RWPE2 (cell line): Measurements from ENCODE around the gene HSPA1L.

Experiments
- ATAC-seq: fragments of 200-7000 bp; cut with Tn5 transposase; 3 replicates; pipeline ENCODE4 v1.9.1; 2021; ENCODE audit warnings: low read depth
- DNase-seq: peaks from one replicate; pipeline ENCODE4 v3.0.0-alpha.2; 2020; ENCODE audit warnings: low spot score
- H3K27ac ChIP-seq: fragments of 450-650 bp; 2 replicates; pipeline ENCODE4 v1.5.1; 2017; ENCODE audit warnings: mild to moderate bottlenecking; ENCODE audit not compliant: poor library complexity, severe bottlenecking
- H3K27me3 ChIP-seq: fragments of 250-450 bp; sonication (Bioruptor Pico); 2 replicates; pipeline ENCODE4 v1.5.1; 2021; ENCODE audit warnings: mild to moderate bottlenecking, moderate library complexity; ENCODE audit not compliant: insufficient read depth, poor library complexity, severe bottlenecking
- H3K36me3 ChIP-seq: fragments of 250-450 bp; sonication (Bioruptor Pico); 2 replicates; pipeline ENCODE4 v1.5.1; 2020; ENCODE audit warnings: low read depth, mild to moderate bottlenecking, moderate library complexity
- H3K4me1 ChIP-seq: fragments of 250-450 bp; sonication (Bioruptor Pico); 2 replicates; pipeline ENCODE4 v1.5.1; 2021; ENCODE audit warnings: mild to moderate bottlenecking, moderate library complexity; ENCODE audit not compliant: insufficient read depth, poor library complexity, severe bottlenecking
- H3K4me3 ChIP-seq: fragments of 250-450 bp; sonication (Bioruptor Pico); 2 replicates; pipeline ENCODE4 v1.5.1; 2021; ENCODE audit warnings: mild to moderate bottlenecking, moderate library complexity; ENCODE audit not compliant: severe bottlenecking
- H3K9me3 ChIP-seq: fragments of 250-450 bp; sonication (Bioruptor Pico); 2 replicates; pipeline ENCODE4 v1.5.1; 2021; ENCODE audit warnings: mild to moderate bottlenecking, moderate library complexity; ENCODE audit not compliant: severe bottlenecking
- TF ChIP-seq, protein P1 (sequence below): fragments of 450-650 bp; IDR thresholded peaks from one replicate; pipeline ENCODE4 v1.5.1; 2017; ENCODE audit warnings: mild to moderate bottlenecking, moderate library complexity; ENCODE audit not compliant: poor library complexity, severe bottlenecking

HSPA1L gene

DNA sequence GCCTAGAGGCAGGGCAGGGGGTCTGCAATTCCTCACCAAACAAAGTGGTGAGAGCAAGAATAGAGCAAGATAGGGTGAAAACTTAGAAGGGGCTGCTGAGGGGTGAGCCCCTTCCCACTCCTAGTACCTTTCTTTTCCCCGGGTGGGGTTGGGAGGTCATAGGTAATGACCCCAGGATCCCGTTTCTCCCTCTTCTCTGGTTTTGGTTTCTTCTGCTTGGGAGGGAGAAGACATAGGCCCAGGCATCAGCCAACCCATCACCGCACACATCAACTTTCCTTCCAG lies 23.1 kb downstream of the HSPA1L start:
- no peak for ATAC-seq
- Histone ChIP-seq H3K36me3 (peaks cover 60% of the 10 kb centered on the region), H3K27ac (peak overlapping the region; percentile 86)

DNA sequence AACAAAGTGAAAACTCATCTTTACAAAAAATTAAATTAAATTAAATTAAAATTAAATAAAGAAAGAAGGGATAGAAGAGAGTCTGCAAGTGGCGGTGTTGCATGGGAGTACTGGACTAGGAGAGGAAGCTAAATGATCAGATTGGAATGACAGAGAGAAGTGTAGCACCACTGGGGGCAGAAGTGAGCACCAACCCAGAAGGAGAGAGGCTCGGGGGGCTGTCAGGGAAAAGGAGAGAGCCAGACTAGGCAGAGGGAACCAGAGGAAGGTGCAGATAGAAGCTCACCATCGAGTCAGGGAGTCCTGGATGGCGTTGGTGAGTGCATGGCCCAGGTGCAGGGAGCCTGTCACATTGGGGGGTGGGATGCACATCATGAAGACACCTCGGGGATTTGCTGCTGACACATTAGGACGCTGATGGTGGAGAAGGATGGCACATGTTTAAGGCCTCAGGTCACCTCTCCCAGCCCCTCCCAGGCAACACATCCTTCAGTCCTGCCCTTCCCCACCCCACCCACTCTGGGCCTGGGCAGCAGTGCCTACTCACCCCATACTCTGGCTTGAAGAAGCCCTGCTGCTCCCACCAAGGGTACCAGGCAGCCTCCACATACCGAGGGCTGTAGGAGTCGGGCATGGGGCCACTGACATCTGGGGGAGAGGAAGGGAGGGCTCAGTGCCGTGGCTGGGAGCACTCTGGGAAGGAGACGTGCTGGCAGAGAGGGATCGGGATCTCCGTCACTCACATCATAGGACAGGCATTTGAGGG lies 23.6 kb downstream of the HSPA1L start:
- Histone ChIP-seq H3K36me3 (peaks cover 65% of the 10 kb centered on the region), H3K9me3 (no peaks in the 10 kb centered on the region), H3K27me3 (no peaks in the 10 kb centered on the region), H3K4me1 (peaks cover 7% of the 10 kb centered on the region), H3K4me3 (no peak overlapping the region), H3K27ac (peak overlapping the region; percentile 86)
- DNase-seq: no peak
- TF ChIP-seq, protein P1, sequence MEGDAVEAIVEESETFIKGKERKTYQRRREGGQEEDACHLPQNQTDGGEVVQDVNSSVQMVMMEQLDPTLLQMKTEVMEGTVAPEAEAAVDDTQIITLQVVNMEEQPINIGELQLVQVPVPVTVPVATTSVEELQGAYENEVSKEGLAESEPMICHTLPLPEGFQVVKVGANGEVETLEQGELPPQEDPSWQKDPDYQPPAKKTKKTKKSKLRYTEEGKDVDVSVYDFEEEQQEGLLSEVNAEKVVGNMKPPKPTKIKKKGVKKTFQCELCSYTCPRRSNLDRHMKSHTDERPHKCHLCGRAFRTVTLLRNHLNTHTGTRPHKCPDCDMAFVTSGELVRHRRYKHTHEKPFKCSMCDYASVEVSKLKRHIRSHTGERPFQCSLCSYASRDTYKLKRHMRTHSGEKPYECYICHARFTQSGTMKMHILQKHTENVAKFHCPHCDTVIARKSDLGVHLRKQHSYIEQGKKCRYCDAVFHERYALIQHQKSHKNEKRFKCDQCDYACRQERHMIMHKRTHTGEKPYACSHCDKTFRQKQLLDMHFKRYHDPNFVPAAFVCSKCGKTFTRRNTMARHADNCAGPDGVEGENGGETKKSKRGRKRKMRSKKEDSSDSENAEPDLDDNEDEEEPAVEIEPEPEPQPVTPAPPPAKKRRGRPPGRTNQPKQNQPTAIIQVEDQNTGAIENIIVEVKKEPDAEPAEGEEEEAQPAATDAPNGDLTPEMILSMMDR: peak; percentile 73
- no peak for ATAC-seq

More for the DNA sequence above, 23.1 kb downstream of the HSPA1L start:
- Histone ChIP-seq H3K4me3 (no peak overlapping the region), H3K27me3 (no peaks in the 10 kb centered on the region), H3K4me1 (peaks cover 7% of the 10 kb centered on the region), H3K9me3 (no peaks in the 10 kb centered on the region)
- DNase-seq: no peak
- TF ChIP-seq, protein P1: no peak

DNA sequence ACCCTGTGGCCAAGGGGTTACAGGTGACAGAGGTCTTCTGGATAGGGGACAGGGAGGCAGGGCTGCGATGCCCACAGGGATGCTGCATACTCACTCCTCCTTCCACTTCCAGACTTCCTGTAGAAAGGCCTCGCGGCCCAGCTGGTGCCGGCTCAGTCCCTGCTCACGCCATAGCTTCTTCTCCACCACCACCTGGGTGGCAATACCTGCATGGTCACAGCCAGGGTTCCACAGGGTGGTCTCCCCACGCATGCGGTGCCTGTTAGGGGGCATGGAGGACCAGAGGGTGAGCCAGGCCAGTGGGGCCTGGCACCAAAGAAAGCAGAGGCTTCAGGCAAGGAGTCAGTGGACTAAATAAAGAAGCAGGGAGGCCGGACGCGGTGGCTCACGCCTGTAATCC lies 29.6 kb downstream of the HSPA1L start:
- H3K4me1 ChIP-seq: no peaks in the 10 kb centered on the region
- H3K9me3 ChIP-seq: no peaks in the 10 kb centered on the region
- TF ChIP-seq, protein P1: no peak
- H3K4me3 ChIP-seq: no peak overlapping the region
- H3K36me3 ChIP-seq: peaks cover 90% of the 10 kb centered on the region
- no peak for ATAC-seq
- H3K27ac ChIP-seq: no peak overlapping the region
- no peaks in the 10 kb centered on the region for H3K27me3 ChIP-seq
- no peak for DNase-seq

DNA sequence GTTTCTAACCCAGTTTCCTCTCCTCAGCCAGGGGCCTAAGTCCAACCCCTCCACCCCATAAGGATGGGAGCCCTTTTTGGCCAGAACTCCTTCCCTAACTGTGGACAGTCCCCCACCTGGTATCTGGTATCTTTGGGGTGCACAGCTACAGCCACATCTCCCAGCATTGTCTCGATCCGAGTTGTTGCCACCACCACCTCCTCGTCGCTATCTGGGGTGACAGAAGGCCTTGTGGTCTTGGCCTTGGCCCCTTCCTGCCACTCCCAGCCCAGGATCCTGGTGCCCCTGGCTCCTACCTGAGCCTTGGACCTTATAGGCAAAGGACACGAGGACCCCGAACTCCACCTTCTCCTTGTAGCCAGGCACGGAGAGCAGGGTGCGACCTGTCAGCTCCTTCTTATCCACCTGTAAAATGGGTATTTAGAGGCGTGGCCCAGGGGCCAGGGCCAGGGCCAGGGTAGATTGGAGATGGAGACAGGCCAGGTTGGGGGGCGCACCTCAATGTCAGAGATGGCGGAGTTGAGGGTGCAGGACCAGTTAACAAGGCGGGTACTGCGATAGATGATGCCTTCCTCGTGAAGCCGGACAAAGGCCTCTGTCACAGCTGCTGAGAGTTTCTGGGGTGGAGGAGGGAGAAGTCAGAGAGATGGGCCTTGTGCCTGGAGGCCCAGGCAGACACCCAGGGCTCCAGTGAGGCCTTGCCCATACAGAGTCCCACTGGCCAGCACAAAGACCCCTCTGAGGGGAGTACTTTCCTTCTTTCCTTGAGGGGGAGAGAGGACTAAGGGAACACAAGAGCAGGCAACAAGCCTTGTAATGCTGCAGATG lies 30.8 kb downstream of the HSPA1L start:
- Histone ChIP-seq H3K27me3 (no peaks in the 10 kb centered on the region), H3K4me3 (no peak overlapping the region), H3K4me1 (no peaks in the 10 kb centered on the region), H3K36me3 (peaks cover 86% of the 10 kb centered on the region), H3K27ac (no peak overlapping the region), H3K9me3 (no peaks in the 10 kb centered on the region)
- ATAC-seq (no peak), DNase-seq (no peak)
- TF ChIP-seq, protein P1: no peak
